UCSD-AML1 (cell line): Measurements from ENCODE around the gene RTP3.
"Not testable (repeated sequence)": the region's sequence is repeated elsewhere in the genome, so short reads cannot be mapped to it uniquely, and the experiment has no call there.

Experiments used
- DNase-seq: peaks from one replicate; lab custom pipeline; 2025; ENCODE audit not compliant: unreplicated experiment; lab: John Stamatoyannopoulos, UW

Gene RTP3

GRCh38 chr3:46517016-46517783, 19.4 kb downstream of the RTP3 start:
- no peak for DNase-seq

- DNase-seq = no peak
These were observed 20.0 kb downstream of the RTP3 start for GRCh38 chr3:46517784-46518181.

- DNase-seq = no peak
These were observed 22.2 kb downstream of the RTP3 start for GRCh38 chr3:46519952-46520351.

- no peak for DNase-seq
These were observed 22.8 kb downstream of the RTP3 start for GRCh38 chr3:46520531-46520930.

GRCh38 chr3:46521096-46521495, 23.3 kb downstream of the RTP3 start:
- no peak for DNase-seq

GRCh38 chr3:46522201-46522600, 24.4 kb downstream of the RTP3 start:
- not testable (repeated sequence) for DNase-seq

- DNase-seq = no peak
These were observed 25.8 kb downstream of the RTP3 start for GRCh38 chr3:46523556-46523955.

GRCh38 chr3:46524008-46524407, 26.2 kb downstream of the RTP3 start:
- DNase-seq = no peak

- DNase-seq = no peak
These were observed 27.1 kb downstream of the RTP3 start for GRCh38 chr3:46524832-46525231.

- no peak for DNase-seq
These were observed 29.5 kb downstream of the RTP3 start for GRCh38 chr3:46527239-46527638.

- no peak for DNase-seq
These were observed 35.3 kb downstream of the RTP3 start for GRCh38 chr3:46533091-46533490.

GRCh38 chr3:46535746-46536145, 38.0 kb downstream of the RTP3 start:
- DNase-seq = no peak

- no peak for DNase-seq
These were observed 39.0 kb downstream of the RTP3 start for GRCh38 chr3:46536758-46537157.

GRCh38 chr3:46537316-46537715, 39.5 kb downstream of the RTP3 start:
- DNase-seq = no peak

GRCh38 chr3:46537779-46538178, 40.0 kb downstream of the RTP3 start:
- no peak for DNase-seq

GRCh38 chr3:46538425-46538802, 40.6 kb downstream of the RTP3 start:
- DNase-seq = not testable (repeated sequence)

GRCh38 chr3:46538803-46539442, 41.1 kb downstream of the RTP3 start:
- peak; percentile 67 for DNase-seq

- no peak for DNase-seq
These were observed 41.7 kb downstream of the RTP3 start for GRCh38 chr3:46539443-46540005.

GRCh38 chr3:46540550-46540949, 42.8 kb downstream of the RTP3 start:
- DNase-seq = no peak

- DNase-seq = no peak
These were observed 44.1 kb downstream of the RTP3 start for GRCh38 chr3:46541835-46542234.

GRCh38 chr3:46542344-46542743, 44.6 kb downstream of the RTP3 start:
- DNase-seq = no peak

GRCh38 chr3:46542801-46543201, 45.0 kb downstream of the RTP3 start:
- no peak for DNase-seq
